GM23338 (cell line): ENCODE data around the gene IL11. TPM values are rescaled to one million over a fixed set of nuclear protein-coding genes. Genes with fewer than 3 reads are reported as not detected.

Experiments
- ETS1 ChIP-seq: IDR thresholded peaks from 2 replicates; pipeline ENCODE4 v1.6.1; 2016; ENCODE audit warnings: antibody characterized with exemption
- EZH2 ChIP-seq: fragments of 200-600 bp; sonication (generic); IDR thresholded peaks from one replicate; pipeline ENCODE4 v1.8.0; 2017; ENCODE audit warnings: antibody characterized with exemption, mild to moderate bottlenecking, low read depth; ENCODE audit not compliant: unreplicated experiment
- EZH2phosphoT487 ChIP-seq: fragments of 200-600 bp; sonication (generic); IDR thresholded peaks from one replicate; pipeline ENCODE4 v1.8.1; 2018; ENCODE audit warnings: antibody characterized with exemption; ENCODE audit not compliant: unreplicated experiment
- JUNB ChIP-seq: IDR thresholded peaks from one replicate; pipeline ENCODE4 v1.6.1; 2016; ENCODE audit warnings: antibody characterized with exemption; ENCODE audit not compliant: unreplicated experiment
- ZNF114 ChIP-seq: fragments of 250-450 bp; sonication (Bioruptor Pico); IDR thresholded peaks from 2 replicates; pipeline ENCODE4 v1.5.0; 2020; ENCODE audit warnings: mild to moderate bottlenecking, moderate library complexity
- ZNF462 ChIP-seq: fragments of 250-450 bp; sonication (Bioruptor Pico); IDR thresholded peaks from 2 replicates; pipeline ENCODE4 v1.5.0; 2020; ENCODE audit warnings: mild to moderate bottlenecking, moderate library complexity
- polyA plus RNA-seq: library from polyadenylated mRNA; unstranded; fragments of >200 nt; fragmentation: Nextera tagmentation; extraction: Ambion mirVana; gene quantifications from 2 replicates; pipeline ENCODE4 v1.2.1, GENCODE V29; 2016
- total RNA-seq: library from RNA; depleted of rRNA; stranded (reverse); fragments of >200 nt; shearing (Covaris generic); gene quantifications from 2 replicates; pipeline ENCODE4 v1.2.3, GENCODE V29; 2014
- TF ChIP-seq, protein P1 (sequence below), 2 experiments: fragments of 200-600 bp in 1 of 2; sonication (generic) in 1 of 2; conservative IDR thresholded peaks; 2 replicates each; pipeline versions ENCODE4 v1.5.1 to v1.6.1; 2016 to 2017; ENCODE audit warnings: antibody characterized with exemption in 2 of 2, low read depth in 2 of 2, mild to moderate bottlenecking in 2 of 2, moderate library complexity in 1 of 2

Gene IL11
- total and polyA plus RNA-seq, 2 experiments from 2014 or later, result 0.58 to 2.2 TPM

- TF ChIP-seq ZNF462 (CRISPR knock-in tag), result no peak
- TF ChIP-seq ZNF114 (CRISPR knock-in tag), result no peak
- TF ChIP-seq JUNB, result no peak
- TF ChIP-seq EZH2phosphoT487, result no peak
- no peak for TF ChIP-seq ETS1
- TF ChIP-seq, protein P1, sequence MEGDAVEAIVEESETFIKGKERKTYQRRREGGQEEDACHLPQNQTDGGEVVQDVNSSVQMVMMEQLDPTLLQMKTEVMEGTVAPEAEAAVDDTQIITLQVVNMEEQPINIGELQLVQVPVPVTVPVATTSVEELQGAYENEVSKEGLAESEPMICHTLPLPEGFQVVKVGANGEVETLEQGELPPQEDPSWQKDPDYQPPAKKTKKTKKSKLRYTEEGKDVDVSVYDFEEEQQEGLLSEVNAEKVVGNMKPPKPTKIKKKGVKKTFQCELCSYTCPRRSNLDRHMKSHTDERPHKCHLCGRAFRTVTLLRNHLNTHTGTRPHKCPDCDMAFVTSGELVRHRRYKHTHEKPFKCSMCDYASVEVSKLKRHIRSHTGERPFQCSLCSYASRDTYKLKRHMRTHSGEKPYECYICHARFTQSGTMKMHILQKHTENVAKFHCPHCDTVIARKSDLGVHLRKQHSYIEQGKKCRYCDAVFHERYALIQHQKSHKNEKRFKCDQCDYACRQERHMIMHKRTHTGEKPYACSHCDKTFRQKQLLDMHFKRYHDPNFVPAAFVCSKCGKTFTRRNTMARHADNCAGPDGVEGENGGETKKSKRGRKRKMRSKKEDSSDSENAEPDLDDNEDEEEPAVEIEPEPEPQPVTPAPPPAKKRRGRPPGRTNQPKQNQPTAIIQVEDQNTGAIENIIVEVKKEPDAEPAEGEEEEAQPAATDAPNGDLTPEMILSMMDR (conservative IDR thresholded peaks at IDR 0.05; ENCODE audit: low read depth in 2 of 2), result no peak
- TF ChIP-seq EZH2, result no peak
Measured at GRCh38 chr19:55352040-55352439, 18.2 kb downstream of the IL11 start (continued).
